HG03108 (cell line): Measurements from ENCODE around the gene HECA.
A peak's percentile ranks its signal among the peaks of the same experiment; 100 is the strongest.
"Not testable (repeated sequence)": the region's sequence is repeated elsewhere in the genome, so short reads cannot be mapped to it uniquely, and the experiment has no call there.

Experiments
- ATAC-seq: cut with Tn5 transposase; IDR thresholded peaks from one replicate; pipeline ENCODE4 v1.9.1; 2021; ENCODE audit warnings: moderate library complexity; ENCODE audit not compliant: unreplicated experiment

HECA gene

GRCh38 chr6:139134064-139134395 is 850 bp upstream of the HECA start:
- ATAC-seq: no peak

- ATAC-seq: peak; percentile 30
Observed at GRCh38 chr6:139135578-139136545, 982 bp downstream of the HECA start.

GRCh38 chr6:139137706-139138105 is 2.8 kb downstream of the HECA start:
- no peak for ATAC-seq

- not testable (repeated sequence) for ATAC-seq
Observed at GRCh38 chr6:139140854-139141253, 6.0 kb downstream of the HECA start.

- ATAC-seq: no peak
Observed at GRCh38 chr6:139142262-139142661, 7.4 kb downstream of the HECA start.

DNA sequence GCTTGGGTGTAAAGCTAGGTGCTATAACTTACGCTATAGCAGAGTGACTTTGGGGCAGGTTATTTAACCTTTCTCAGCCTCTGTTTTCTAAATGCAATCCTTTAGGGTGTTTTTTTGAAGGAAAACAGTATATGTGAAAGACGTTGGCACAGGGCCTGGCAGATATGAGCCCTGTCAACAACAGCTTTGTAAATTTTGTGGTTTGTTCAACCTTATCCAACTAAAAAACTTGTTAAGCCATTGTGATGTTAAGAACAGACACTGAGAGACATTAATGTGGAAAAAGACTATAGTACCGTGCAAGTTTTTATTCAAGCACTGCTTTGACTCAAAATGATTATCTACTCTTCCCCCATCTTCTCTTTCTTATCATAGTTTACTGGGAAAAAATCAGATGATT is 8.2 kb downstream of the HECA start:
- ATAC-seq: no peak

- no peak for ATAC-seq
Observed at GRCh38 chr6:139144490-139145085, 9.7 kb downstream of the HECA start.

GRCh38 chr6:139145661-139146060 is 10.8 kb downstream of the HECA start:
- ATAC-seq: no peak

DNA sequence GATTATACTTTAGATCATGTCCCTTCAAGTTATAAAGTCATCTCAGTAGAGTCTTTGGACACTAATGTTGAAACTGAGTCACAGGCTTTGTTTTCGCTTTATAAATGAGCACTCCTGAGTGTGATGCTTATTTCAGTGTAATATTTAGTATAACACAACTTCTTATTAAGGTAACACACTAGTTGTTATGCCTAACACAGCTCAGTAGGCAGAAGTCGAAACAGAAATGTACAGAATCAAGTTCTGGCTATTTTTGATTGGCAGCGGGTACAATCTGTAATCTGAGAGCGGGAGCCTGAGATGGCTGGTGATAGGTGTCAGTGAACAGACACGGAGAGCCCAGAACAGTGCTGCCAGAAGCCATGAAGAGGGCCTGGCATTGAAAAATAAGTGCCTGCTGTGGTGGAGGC is 11.4 kb downstream of the HECA start:
- ATAC-seq: no peak

- ATAC-seq: no peak
Observed at GRCh38 chr6:139147628-139148027, 12.7 kb downstream of the HECA start.

- ATAC-seq: no peak
Observed at GRCh38 chr6:139148557-139149235, 13.8 kb downstream of the HECA start.

DNA sequence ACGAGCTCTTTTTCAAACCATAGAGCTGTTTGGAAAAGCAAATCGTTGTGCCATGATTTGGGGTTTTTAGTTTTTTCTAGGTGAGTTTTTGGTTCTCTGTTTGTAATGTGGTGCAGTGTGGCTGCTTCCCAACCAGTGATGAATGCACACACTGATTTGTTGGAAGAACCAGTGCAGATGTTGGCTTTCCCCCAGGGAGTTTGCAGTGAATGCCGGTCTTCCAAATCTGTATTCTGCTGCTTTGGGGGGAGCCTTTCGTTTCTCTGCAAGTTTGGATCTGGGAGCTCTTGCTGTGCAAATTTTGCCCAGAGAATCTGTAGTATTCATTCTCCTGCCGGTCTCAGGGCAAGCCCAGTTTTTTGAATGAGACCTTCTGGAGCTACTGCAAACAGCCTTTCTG is 14.5 kb downstream of the HECA start:
- no peak for ATAC-seq

- no peak for ATAC-seq
Observed at GRCh38 chr6:139150920-139151319, 16.0 kb downstream of the HECA start.

GRCh38 chr6:139151425-139152087 is 16.7 kb downstream of the HECA start:
- no peak for ATAC-seq

GRCh38 chr6:139152088-139152891 is 17.4 kb downstream of the HECA start:
- no peak for ATAC-seq

DNA sequence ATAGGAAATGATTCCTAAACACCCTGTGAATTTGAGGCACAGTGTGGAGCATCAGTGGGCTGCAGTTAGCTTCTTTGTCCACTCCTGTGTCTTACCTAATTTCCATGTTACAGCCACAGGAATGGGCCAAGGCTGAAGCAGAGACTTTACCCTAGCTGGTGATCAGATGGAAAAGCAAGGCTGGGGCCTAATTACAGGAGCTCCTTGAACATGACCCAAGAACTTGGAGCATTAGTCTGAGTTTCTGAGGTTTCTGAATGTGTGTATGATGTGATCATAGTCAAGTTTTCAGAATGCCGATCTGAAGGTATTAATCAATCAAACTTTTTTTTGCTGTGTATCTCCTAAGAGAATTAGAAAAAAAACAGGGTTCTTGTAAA is 18.0 kb downstream of the HECA start:
- ATAC-seq: no peak

GRCh38 chr6:139153855-139154254 is 19.0 kb downstream of the HECA start:
- no peak for ATAC-seq

GRCh38 chr6:139154881-139155547 is 20.1 kb downstream of the HECA start:
- no peak for ATAC-seq

GRCh38 chr6:139156102-139156501 is 21.2 kb downstream of the HECA start:
- no peak for ATAC-seq

GRCh38 chr6:139156551-139156950 is 21.7 kb downstream of the HECA start:
- ATAC-seq: no peak
